AG04450 (cell line): ENCODE measurements around the gene STX12. TPM values are rescaled to one million over a fixed set of nuclear protein-coding genes. Genes with fewer than 3 reads are reported as not detected.

Source experiments
- CTCF ChIA-PET: fragments of 300-600, 350-600 bp; formaldehyde crosslinking; extraction: SDS; loops from one replicate; lab custom pipeline; 2022; ENCODE audit warnings: antibody characterized with exemption, inconsistent platforms; lab: Charles Lee
- POLR2A ChIA-PET: fragments of 350-600 bp; formaldehyde crosslinking; extraction: SDS; loops from one replicate; lab custom pipeline; 2021; ENCODE audit warnings: antibody characterized with exemption, inconsistent platforms; lab: Yijun Ruan, JAX
- DNase-seq: peaks from one replicate; pipeline ENCODE4 v3.0.0-alpha.2; 2011; ENCODE audit warnings: low read depth, low spot score
- H3K27ac ChIP-seq: one replicate; pipeline ENCODE4 v1.5.1; 2012; ENCODE audit warnings: low read depth, low read length, control low read depth
- H3K27me3 ChIP-seq: one replicate; pipeline ENCODE4 v1.6.0; 2012; ENCODE audit warnings: low read length; ENCODE audit not compliant: control insufficient read depth, insufficient read depth
- H3K4me3 ChIP-seq: 2 replicates; pipeline ENCODE4 v1.5.1; 2011; ENCODE audit warnings: mild to moderate bottlenecking, low read depth, low read length, control low read depth
- H3K9me3 ChIP-seq: 2 replicates; pipeline ENCODE4 v1.5.1; 2012; ENCODE audit warnings: low read length; ENCODE audit not compliant: control insufficient read depth, insufficient read depth
- polyA minus RNA-seq: library from RNA; depleted of rRNA, polyadenylated mRNA; stranded (reverse); fragments of >200 nt; gene quantifications from 2 replicates; pipeline ENCODE4 v1.2.3, GENCODE V29; 2011; rRNA and poly(A)+ RNA removed
- polyA plus RNA-seq: library from polyadenylated mRNA; depleted of rRNA; stranded (reverse); fragments of >200 nt; gene quantifications from 2 replicates; pipeline ENCODE4 v1.2.3, GENCODE V29; 2011; rRNA removed
- TF ChIP-seq, protein P1 (sequence below): IDR thresholded peaks from 2 replicates; pipeline ENCODE4 v1.5.1; 2011; ENCODE audit warnings: low read depth, low read length, control low read depth, inconsistent platforms

Gene STX12
- polyA plus RNA-seq = 34.5 and 42.6 TPM in 2 replicates
- polyA minus RNA-seq = 13.7 and 21.0 TPM in 2 replicates

- Histone ChIP-seq H3K4me3 (peak within 1 kb of the TSS; percentile 99), H3K27me3 (no peaks in the 10 kb centered on the region), H3K27ac (peak within 1 kb of the TSS; percentile 79), H3K9me3 (no peaks in the 10 kb centered on the region; the same call in 1 of the 2 replicates)
- DNase-seq = peak; percentile 99
- TF ChIP-seq, protein P1, sequence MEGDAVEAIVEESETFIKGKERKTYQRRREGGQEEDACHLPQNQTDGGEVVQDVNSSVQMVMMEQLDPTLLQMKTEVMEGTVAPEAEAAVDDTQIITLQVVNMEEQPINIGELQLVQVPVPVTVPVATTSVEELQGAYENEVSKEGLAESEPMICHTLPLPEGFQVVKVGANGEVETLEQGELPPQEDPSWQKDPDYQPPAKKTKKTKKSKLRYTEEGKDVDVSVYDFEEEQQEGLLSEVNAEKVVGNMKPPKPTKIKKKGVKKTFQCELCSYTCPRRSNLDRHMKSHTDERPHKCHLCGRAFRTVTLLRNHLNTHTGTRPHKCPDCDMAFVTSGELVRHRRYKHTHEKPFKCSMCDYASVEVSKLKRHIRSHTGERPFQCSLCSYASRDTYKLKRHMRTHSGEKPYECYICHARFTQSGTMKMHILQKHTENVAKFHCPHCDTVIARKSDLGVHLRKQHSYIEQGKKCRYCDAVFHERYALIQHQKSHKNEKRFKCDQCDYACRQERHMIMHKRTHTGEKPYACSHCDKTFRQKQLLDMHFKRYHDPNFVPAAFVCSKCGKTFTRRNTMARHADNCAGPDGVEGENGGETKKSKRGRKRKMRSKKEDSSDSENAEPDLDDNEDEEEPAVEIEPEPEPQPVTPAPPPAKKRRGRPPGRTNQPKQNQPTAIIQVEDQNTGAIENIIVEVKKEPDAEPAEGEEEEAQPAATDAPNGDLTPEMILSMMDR = no peak
- CTCF ChIA-PET = interaction anchor here (0.5 to 1.7 kb wide), 5 partner anchors 15 to 597 kb away, joined by 3 to 10 read pairs (median 4); partner anchors contain the start of gene FAM76A
- POLR2A ChIA-PET = interaction anchor here (0.5 to 2.2 kb wide), 10 partner anchors 8 to 530 kb away, joined by 3 to 27 read pairs (median 6); partner anchors contain the start of genes FAM76A, IFI6, PPP1R8 and XKR8
Observed at GRCh38 chr1:27772932-27773825, at the start of gene STX12. Gene STX12 (plus strand): TSS chr1:27773219. CDS start chr1:27773308, 89 bp downstream.

DNA sequence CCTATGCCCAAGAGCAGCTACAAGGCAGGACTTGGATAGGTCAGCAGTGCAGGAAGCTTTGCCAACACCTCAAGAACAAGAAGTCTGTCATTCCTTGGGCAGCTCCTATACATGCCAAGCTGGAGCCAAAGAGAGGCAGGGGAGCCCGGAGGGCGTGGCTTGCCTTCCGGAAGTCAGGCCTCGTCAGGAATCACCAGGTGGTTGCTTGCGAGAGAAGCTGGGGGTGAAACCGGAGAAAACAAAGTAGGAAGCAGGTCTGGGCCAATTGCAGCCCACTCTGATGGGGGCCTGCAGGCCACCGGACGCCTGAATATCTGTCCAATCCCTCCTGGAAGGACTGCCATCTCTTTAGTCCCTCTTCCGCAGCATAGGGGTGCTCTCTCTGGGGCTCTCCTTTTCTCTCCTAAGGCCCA, 48.1 kb upstream of the STX12 start:
- TF ChIP-seq, protein P1 = no peak
- Histone ChIP-seq H3K4me3 (peak overlapping the region; percentile 58), H3K9me3 (peaks cover 5% of the 10 kb centered on the region; the same call in 1 of the 2 replicates), H3K27ac (peak overlapping the region; percentile 57), H3K27me3 (peaks cover 4% of the 10 kb centered on the region)
- ChIA-PET CTCF (interaction anchor here (0.6 to 1.6 kb wide), 26 partner anchors 10 to 247 kb away, joined by 3 to 14 read pairs (median 3); partner anchors contain the start of genes IFI6, PPP1R8 and STX12), POLR2A (interaction anchor here (0.6 to 1.6 kb wide), 11 partner anchors 18 to 134 kb away, joined by 3 to 25 read pairs (median 4); partner anchors contain the start of genes IFI6, PPP1R8 and STX12)
- DNase-seq = no peak

GRCh38 chr1:27725374-27726172, 47.4 kb upstream of the STX12 start, which contains the start of gene FAM76A:
Gene FAM76A (plus strand): TSS chr1:27725961. CDS start chr1:27726081, 120 bp downstream.
- TF ChIP-seq, protein P1 = peak; percentile 46
- ChIA-PET CTCF (interaction anchor here (0.6 to 1.6 kb wide), 26 partner anchors 10 to 246 kb away, joined by 3 to 14 read pairs (median 3); partner anchors contain the start of genes IFI6, PPP1R8 and STX12), POLR2A (interaction anchor here (0.5 to 1.6 kb wide), 12 partner anchors 19 to 135 kb away, joined by 3 to 25 read pairs (median 4); partner anchors contain the start of genes IFI6, PPP1R8 and STX12)
- Histone ChIP-seq H3K4me3 (peak within 1 kb of the TSS; percentile 85), H3K27me3 (no peaks in the 10 kb centered on the region), H3K9me3 (peaks cover 5% of the 10 kb centered on the region; the same call in 1 of the 2 replicates), H3K27ac (peak within 1 kb of the TSS; percentile 61)
- DNase-seq = peak; percentile 99

GRCh38 chr1:27726173-27727044, 46.6 kb upstream of the STX12 start:
- ChIA-PET CTCF (interaction anchor here (0.6 to 1.6 kb wide), 17 partner anchors 13 to 169 kb away, joined by 3 to 14 read pairs (median 4); partner anchors contain the start of genes IFI6, PPP1R8 and STX12), POLR2A (interaction anchor here (0.9 to 1.6 kb wide), 6 partner anchors 26 to 104 kb away, joined by 3 to 25 read pairs (median 5); partner anchors contain the start of genes IFI6, PPP1R8 and STX12)
- H3K9me3 ChIP-seq = peaks cover 5% of the 10 kb centered on the region; the same call in 1 of the 2 replicates
- peak overlapping the region; percentile 61 for H3K27ac ChIP-seq
- peak overlapping the region; percentile 85 for H3K4me3 ChIP-seq
- no peaks in the 10 kb centered on the region for H3K27me3 ChIP-seq
- no peak for DNase-seq
- TF ChIP-seq, protein P1 = no peak
